ENCODE measurements around the gene UNKL.

GRCh38 chr16:1385232-1385631, 29.3 kb downstream of the UNKL start:
- TF ChIP-seq, protein P1, sequence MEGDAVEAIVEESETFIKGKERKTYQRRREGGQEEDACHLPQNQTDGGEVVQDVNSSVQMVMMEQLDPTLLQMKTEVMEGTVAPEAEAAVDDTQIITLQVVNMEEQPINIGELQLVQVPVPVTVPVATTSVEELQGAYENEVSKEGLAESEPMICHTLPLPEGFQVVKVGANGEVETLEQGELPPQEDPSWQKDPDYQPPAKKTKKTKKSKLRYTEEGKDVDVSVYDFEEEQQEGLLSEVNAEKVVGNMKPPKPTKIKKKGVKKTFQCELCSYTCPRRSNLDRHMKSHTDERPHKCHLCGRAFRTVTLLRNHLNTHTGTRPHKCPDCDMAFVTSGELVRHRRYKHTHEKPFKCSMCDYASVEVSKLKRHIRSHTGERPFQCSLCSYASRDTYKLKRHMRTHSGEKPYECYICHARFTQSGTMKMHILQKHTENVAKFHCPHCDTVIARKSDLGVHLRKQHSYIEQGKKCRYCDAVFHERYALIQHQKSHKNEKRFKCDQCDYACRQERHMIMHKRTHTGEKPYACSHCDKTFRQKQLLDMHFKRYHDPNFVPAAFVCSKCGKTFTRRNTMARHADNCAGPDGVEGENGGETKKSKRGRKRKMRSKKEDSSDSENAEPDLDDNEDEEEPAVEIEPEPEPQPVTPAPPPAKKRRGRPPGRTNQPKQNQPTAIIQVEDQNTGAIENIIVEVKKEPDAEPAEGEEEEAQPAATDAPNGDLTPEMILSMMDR (tag by site-specific recombination; IDR thresholded peaks at IDR 0.05) = no peak
- TF ChIP-seq ZBTB8A (tag by site-specific recombination; IDR thresholded peaks at IDR 0.05) = no peak
- TF ChIP-seq, protein P2, sequence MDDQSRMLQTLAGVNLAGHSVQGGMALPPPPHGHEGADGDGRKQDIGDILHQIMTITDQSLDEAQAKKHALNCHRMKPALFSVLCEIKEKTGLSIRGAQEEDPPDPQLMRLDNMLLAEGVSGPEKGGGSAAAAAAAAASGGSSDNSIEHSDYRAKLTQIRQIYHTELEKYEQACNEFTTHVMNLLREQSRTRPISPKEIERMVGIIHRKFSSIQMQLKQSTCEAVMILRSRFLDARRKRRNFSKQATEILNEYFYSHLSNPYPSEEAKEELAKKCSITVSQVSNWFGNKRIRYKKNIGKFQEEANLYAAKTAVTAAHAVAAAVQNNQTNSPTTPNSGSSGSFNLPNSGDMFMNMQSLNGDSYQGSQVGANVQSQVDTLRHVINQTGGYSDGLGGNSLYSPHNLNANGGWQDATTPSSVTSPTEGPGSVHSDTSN (CRISPR knock-in tag; IDR thresholded peaks at IDR 0.05) = no peak
- no peak for TF ChIP-seq BCL6B (tag by site-specific recombination; IDR thresholded peaks at IDR 0.05)
- TF ChIP-seq HOXA7 (CRISPR knock-in tag; IDR thresholded peaks at IDR 0.05; ENCODE audit: borderline replicate concordance) = no peak
- no peak for TF ChIP-seq KLF1 (tag by site-specific recombination; IDR thresholded peaks at IDR 0.05)
- TF ChIP-seq ZNF76 (tag by site-specific recombination; IDR thresholded peaks at IDR 0.05; ENCODE audit: borderline replicate concordance, low read depth) = no peak
- TF ChIP-seq, protein P3, sequence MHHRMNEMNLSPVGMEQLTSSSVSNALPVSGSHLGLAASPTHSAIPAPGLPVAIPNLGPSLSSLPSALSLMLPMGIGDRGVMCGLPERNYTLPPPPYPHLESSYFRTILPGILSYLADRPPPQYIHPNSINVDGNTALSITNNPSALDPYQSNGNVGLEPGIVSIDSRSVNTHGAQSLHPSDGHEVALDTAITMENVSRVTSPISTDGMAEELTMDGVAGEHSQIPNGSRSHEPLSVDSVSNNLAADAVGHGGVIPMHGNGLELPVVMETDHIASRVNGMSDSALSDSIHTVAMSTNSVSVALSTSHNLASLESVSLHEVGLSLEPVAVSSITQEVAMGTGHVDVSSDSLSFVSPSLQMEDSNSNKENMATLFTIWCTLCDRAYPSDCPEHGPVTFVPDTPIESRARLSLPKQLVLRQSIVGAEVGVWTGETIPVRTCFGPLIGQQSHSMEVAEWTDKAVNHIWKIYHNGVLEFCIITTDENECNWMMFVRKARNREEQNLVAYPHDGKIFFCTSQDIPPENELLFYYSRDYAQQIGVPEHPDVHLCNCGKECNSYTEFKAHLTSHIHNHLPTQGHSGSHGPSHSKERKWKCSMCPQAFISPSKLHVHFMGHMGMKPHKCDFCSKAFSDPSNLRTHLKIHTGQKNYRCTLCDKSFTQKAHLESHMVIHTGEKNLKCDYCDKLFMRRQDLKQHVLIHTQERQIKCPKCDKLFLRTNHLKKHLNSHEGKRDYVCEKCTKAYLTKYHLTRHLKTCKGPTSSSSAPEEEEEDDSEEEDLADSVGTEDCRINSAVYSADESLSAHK (tag by site-specific recombination; IDR thresholded peaks at IDR 0.05) = no peak
- TF ChIP-seq IKZF3 (tag by site-specific recombination; IDR thresholded peaks at IDR 0.05) = no peak
